HG03460 (cell line): Measurements from ENCODE around the gene IZUMO2.

Experiments
- ATAC-seq: cut with Tn5 transposase; IDR thresholded peaks from one replicate; pipeline ENCODE4 v1.9.1; 2021; ENCODE audit not compliant: unreplicated experiment

The IZUMO2 gene

GRCh38 chr19:50162988-50163387 is at the start of gene IZUMO2:
Gene IZUMO2, minus strand, starts transcription at chr19:50163281. Its CDS starts 87 bp downstream, at chr19:50163194.
- ATAC-seq: no peak

- no peak for ATAC-seq
Measured at GRCh38 chr19:50210425-50210824, 47.3 kb upstream of the IZUMO2 start.

DNA sequence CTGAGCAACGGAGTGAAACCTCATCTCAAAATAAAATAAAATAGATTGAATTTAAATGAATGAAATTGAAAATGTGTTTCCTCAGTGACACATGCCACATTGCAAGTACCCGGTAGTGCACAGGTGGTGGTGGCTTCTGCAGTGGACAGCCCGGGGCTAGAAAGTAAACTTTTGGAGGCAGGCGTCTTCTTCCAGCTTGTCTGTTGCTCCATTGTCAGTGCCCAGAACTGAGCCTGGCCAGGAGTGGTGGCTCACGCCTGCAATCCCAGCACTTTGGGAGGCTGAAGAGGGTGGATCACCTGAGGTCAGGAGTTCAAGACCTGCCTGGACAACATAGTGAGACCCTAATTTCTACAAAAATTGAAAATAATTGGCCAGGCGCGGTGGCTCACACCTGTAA is 46.0 kb upstream of the IZUMO2 start:
- no peak for ATAC-seq

DNA sequence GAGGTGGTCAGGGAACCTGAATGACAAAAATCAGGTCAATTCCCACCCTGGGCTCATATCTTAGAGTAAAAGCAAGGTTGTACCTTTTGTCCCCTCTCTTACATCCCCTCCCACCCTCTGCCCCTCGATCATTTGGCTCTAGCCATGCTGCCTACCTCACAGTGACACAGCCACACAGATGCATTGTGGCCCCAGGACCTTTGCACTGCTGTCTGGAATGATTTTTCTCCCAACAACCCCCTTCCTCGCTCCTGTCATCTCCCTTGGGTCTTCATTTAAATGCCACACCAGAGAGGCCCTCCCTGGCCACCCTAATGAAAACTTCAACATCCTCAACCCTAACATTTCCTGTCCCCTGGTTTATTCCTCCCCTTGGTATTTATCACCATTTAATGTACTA is 44.6 kb upstream of the IZUMO2 start:
- no peak for ATAC-seq

GRCh38 chr19:50206191-50206590 is 43.1 kb upstream of the IZUMO2 start:
- no peak for ATAC-seq

DNA sequence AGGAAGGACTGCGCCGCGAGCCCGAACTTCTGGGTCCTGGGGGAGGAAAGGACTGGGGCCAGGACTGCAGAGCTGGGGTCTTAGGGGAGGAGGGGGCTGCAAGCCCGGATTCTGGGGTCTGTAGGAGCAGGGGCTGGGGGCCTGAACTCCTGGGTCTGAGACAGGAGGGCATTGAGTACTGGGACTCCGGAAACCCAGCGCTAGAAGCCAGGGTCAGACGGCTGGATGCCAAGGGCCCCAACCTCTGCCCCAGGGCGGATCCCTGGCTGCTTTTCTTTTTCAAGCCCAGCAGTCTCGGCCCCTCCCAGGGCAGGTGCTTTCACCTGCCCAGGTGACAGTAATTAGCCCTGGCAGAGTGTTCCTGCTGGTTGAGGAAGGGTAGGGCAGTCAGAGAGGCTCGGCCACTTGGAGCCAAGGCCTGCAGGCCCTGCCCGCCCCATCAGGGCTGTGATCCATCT is 42.6 kb upstream of the IZUMO2 start:
- no peak for ATAC-seq

DNA sequence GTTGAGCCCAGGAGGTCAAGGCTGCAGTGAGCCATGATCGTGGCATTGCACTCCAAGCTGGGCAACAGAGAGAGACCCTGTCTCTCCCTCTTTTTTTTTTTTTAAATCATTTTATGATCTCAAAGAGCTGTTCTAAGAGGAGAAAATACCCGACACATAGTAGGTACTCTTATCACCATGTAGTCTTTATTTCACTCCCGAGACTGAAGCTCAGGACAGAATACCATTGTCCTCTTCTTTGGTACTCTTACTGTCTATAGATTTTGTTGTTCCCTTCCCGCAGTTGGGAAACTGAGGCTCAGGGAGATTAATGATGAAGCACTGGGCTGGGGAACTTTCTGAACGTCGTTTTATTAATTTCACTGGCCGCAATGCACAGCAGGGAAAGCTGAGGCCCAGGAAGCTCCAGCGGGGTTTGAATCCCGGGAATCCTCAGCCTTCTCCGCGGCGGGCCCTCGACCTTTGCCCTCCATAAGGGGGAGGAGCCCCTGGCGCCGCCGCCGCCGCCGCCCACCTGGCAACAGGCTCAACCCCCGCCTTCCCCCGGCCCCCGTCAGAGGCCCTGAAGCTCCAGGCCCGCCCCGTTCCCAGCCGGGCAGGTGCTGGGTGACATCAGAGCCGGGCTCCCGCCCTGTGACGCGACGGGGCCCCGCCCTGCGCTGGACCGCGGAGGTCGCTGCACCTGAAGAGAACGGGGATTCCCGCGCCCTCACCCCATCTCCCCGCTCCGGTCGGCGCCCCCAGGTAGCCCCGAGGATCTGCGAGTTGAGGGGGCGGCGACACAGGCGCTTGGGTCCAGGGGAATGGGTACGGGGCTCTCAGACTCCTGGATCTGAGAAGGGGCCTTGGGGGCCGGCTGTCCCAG is 42.0 kb upstream of the IZUMO2 start:
- ATAC-seq: no peak

GRCh38 chr19:50204081-50204428 is 41.0 kb upstream of the IZUMO2 start:
- no peak for ATAC-seq

GRCh38 chr19:50203281-50204080 is 40.4 kb upstream of the IZUMO2 start, which contains the start of gene MYH14:
Gene MYH14, plus strand, starts transcription at chr19:50203622. Its CDS starts 6,744 bp downstream, at chr19:50210366.
- ATAC-seq: no peak

- no peak for ATAC-seq
Measured at GRCh38 chr19:50202962-50203280, 39.8 kb upstream of the IZUMO2 start.

DNA sequence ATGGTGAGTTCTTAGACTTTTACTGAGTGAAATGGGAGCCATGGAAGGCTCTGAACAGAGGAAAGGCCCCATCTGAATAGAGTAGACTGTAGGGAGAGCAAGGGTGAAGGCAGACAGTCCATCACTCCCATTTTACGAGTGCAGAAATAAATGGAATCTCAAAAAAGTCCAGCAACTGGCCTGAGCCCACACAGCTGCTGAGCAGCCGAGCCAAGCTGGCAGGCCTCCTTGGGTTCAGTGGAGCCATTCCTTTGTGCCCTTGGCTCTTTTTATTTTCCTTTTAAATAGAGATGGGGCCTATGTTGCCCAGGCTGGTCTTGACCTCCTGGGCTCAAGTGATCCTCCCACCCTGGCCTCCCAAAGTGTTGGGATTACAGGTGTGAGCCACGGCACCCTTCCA is 39.3 kb upstream of the IZUMO2 start:
- ATAC-seq: no peak

GRCh38 chr19:50199259-50199555 is 36.1 kb upstream of the IZUMO2 start:
- ATAC-seq: no peak

DNA sequence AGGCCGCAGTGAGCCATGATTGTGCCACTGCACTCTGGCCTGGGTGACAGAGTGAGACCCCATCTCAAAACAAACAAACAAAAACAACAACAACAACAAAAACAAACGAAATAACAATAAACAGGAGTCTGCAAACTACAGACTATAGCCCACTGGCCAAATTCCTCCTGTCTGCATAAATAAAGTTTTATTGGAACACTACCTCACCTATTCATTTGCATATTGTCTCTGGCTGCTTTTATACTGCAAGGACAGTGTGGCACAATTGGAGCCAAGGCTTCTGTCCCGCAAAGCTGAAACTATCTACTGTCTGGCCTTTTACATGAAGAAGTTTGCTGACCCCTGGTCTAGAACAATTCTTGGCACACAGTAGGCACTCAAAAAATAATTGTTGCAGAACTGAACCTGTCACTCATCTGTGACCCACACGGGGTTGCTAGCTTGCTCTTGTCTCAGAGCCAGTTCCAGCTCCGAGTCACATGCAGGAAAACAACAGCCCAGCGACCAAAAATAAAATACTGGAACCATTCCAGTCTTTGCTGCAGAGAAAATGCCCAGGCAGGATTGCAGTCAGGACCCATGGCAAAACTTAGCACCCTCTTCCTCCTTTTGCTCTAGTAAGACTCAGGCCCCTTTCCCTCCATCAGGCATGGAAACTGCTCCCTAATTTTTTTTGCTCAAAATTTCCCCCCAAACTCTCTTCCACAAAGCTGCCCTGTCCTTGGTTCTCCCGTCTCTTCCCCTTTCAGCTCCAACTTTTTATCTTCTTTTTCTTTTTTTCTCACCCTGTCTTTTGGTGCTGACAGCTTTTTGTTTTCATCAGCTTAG is 35.6 kb upstream of the IZUMO2 start:
- no peak for ATAC-seq

GRCh38 chr19:50197348-50197747 is 34.3 kb upstream of the IZUMO2 start:
- no peak for ATAC-seq

DNA sequence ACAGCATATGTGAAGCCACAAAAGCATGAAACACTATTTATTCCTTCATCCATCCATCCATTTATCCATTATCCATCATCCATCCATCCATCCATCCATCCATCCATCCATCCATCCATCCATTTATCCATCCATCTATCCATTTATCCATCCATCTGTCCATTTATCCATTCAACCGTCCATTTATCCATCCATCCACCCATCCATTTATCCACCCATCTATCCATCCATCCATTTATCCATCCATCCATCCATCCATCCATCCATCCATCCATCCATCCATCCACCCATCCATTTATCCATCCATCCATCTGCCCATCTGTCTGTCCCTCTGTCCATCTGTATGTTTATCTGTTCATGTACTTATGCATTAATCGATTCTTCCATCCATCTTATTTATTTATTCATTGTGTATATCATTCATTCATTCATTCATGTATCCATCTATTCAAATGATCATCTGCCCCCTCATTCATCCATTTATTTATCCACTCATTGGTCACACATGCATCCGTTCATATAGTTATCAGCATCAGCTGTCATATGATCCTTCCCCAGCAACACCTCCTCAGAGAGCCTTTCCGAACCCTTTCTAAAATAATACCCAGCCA is 33.3 kb upstream of the IZUMO2 start:
- no peak for ATAC-seq

DNA sequence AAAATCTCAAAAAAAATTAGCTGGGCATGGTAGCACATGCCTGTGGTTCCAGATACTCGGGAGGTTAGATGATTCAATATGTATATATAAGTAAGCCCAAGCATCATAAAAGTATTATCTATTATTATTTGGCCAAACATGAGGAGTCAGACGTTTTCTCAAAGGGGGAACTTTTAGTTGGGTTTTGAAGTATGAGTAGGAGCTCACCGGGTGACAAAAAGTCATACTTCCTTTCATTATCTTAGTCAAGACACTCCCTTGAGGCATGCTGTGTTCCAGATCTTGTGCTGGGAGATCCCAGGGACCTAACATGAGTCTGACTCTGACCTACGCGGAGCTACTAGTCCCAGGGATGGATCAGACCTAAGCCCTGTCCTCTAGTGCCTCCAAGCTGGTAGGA is 32.1 kb upstream of the IZUMO2 start:
- ATAC-seq: no peak

GRCh38 chr19:50192463-50193211 is 29.6 kb upstream of the IZUMO2 start:
- no peak for ATAC-seq

- ATAC-seq: no peak
Measured at GRCh38 chr19:50191216-50191615, 28.1 kb upstream of the IZUMO2 start.

DNA sequence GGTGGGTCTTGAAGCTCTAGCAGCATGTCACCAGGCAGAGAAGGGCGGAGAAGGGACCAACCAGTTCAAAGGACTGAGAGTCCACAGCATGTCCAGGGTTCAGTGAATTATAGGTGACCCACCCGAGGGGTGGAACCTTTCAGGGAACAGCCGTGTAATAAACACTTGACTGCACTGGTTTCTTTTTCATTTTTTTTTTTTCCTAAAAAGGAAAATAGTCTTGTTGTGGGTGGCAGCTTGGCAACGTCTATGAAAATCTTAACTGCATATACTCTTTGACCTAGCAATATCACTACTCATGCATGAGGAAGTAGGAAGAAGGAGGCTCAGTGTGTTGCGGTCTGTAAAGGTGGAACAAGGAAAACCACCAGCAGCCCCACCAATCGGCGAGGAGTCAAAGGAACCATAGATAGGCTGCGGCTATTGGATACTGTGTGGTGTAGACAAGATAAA is 27.4 kb upstream of the IZUMO2 start:
- ATAC-seq: no peak

GRCh38 chr19:50189331-50189730 is 26.2 kb upstream of the IZUMO2 start:
- no peak for ATAC-seq
